Ecto neural progenitor cell (in vitro differentiated cells): ENCODE results near the gene KLC1.

ENCODE experiments used
- DNase-seq: peaks from one replicate; pipeline ENCODE4 v3.0.0-alpha.2; 2018; ENCODE audit warnings: low spot score

The KLC1 gene

GRCh38 chr14:103721334-103722120 lies 92.5 kb downstream of the KLC1 start:
- DNase-seq: no peak

DNA sequence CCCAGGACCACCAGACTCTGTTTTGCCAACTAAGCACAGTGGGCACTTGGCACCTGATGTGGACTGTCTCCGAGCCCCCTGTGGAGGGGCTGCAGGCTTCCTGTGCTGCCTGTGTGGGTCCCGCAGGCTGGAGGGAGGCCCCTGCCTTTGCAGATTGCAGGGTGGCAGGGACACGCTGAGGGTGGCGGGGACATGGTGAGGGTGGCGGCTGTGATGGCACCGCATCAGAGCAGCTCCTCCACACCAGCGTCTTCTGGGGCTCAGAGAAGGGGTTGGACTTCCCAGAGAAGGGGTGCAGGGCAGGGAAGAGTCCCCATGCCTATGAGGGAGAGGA lies 94.7 kb downstream of the KLC1 start:
- no peak for DNase-seq

DNA sequence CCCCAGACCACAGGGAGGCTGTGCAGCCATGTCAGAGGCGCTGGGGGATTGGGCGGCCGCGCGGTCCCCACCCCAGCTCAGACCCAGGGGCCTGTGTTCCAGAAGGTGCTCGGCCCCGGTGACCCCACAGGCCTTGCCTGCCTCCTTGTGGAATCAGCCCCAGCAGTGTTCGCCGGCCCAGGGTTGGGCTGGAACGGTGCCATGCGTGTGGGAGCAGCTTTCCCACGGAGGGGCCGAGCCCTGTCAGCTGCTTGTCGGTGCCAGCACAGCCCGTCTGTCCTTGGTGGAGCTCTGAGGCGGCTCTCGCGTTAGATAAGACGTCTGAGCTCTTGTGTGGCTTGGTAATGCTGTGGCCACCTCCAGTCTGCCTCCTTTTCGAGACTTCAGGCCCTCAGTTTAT lies 95.1 kb downstream of the KLC1 start:
- DNase-seq: no peak

GRCh38 chr14:103725001-103725682 lies 96.1 kb downstream of the KLC1 start:
- no peak for DNase-seq

DNA sequence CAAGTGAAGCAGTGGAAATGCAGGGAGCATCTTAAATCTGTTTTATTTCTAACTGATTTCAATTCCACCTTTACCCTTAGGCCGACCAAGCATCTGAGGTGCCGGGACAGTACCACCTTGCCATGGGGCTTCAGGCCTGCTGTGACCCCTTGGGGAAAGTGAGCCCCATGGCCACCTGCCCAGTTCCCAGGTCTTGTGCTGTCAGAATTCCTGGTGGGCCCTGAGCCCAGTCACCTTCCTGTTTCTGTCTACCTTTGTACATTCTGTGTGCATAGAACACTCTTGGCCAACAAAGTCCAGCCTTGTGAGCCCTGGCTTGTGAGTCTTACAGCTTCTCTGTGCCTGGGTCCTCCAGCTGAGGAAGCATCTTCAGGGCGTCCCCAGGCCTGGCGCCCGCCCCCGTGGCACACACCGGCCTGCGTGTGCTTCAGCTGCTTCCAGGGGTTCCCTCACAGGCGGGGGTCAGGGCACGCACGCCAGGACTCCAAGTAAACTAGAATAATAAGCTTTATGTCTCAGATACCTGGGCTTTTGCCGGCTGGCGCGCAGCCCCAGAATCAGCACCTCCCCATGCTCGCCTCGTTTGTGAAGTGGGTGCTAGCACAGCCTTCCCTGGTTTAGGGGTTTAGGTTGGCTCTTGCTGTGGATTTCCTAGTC lies 96.9 kb downstream of the KLC1 start:
- DNase-seq: no peak

DNA sequence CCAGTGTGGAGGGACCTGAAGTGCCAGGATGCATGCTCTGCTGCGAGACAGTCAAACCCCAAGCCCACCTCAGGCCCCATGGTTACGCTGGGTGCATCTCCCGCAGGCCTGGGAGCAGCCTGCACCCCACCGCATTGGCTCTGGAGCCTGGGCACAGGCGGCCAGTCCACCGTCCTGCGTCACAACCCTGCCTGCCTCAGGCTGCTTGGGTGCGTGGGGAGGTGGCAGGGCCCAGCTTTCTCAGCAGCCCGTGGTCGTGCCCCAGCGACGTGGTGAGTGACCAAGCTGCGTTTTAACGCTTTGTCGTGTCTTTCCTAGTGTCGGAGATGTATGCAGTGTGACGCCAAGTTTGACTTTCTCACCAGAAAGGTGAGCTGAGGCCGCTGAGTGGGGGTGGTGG lies 97.5 kb downstream of the KLC1 start:
- DNase-seq: no peak

DNA sequence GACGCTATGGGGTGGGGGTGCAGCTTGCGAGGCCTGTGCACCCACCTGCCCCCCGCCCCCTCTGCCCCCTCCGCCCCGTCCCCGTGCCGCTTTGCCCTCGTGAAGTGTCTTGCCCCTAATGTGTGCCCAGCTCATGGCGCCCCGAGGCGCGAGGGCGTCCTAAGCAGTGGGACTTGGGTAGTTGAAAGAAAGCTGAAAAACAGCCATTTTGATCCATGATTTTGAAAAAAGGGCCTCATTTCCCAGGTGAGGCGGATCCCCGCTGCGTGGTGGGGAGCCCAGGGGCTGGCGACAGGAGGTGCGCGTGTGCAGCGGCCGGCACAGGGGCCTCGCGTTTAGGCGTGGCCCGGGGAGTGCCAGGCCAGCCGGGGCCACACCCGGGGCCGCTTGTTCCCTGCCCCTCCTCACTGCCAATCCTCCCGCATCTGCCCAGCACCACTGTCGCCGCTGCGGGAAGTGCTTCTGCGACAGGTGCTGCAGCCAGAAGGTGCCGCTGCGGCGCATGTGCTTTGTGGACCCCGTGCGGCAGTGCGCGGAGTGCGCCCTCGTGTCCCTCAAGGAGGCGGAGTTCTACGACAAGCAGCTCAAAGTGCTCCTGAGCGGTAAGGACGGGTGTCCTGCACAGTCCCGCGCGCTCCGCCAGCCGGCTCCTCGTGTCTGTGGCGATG lies 98.4 kb downstream of the KLC1 start:
- no peak for DNase-seq

DNA sequence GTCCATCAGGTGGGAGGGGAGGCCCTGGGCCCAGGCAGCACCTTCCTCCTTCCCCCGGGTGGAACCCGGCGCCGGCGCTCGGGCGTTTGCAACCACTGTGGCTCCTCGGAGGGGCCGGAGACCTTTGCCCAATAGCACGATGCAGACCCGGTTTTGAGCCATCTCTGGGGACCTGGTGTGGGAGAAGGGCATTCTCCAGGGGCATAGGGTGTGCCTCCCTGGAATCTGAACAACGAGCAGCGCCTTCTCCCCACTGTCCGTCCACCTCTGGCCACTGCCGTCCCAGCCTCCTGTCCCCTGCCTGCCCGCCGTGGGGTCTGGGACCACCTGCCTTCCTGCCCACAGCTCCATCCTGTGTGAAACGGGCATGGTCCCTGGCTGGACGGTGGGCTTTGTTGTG lies 99.1 kb downstream of the KLC1 start:
- DNase-seq: no peak

DNA sequence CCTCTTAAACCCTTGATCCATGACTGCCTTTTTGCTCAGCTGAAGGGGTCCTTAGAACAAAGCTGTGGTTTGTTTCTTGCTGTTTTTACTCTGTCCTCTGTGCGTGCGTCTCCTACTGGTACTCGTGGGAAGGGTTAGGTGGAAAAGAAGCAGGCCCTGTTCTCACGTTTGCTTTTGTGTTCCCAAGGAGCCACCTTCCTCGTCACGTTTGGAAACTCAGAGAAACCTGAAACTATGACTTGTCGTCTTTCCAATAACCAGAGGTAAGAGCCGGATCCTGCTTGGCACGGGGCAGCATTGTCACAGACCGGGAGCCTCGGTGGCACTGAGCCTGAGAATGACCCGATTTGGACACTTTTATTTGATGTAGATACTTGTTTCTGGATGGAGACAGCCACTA lies 99.7 kb downstream of the KLC1 start:
- DNase-seq: no peak

GRCh38 chr14:103729496-103730448 lies 100.8 kb downstream of the KLC1 start:
- no peak for DNase-seq

- DNase-seq: no peak
Observed at GRCh38 chr14:103730490-103731035, 101.6 kb downstream of the KLC1 start.

GRCh38 chr14:103731481-103731880 lies 102.5 kb downstream of the KLC1 start:
- DNase-seq: no peak

DNA sequence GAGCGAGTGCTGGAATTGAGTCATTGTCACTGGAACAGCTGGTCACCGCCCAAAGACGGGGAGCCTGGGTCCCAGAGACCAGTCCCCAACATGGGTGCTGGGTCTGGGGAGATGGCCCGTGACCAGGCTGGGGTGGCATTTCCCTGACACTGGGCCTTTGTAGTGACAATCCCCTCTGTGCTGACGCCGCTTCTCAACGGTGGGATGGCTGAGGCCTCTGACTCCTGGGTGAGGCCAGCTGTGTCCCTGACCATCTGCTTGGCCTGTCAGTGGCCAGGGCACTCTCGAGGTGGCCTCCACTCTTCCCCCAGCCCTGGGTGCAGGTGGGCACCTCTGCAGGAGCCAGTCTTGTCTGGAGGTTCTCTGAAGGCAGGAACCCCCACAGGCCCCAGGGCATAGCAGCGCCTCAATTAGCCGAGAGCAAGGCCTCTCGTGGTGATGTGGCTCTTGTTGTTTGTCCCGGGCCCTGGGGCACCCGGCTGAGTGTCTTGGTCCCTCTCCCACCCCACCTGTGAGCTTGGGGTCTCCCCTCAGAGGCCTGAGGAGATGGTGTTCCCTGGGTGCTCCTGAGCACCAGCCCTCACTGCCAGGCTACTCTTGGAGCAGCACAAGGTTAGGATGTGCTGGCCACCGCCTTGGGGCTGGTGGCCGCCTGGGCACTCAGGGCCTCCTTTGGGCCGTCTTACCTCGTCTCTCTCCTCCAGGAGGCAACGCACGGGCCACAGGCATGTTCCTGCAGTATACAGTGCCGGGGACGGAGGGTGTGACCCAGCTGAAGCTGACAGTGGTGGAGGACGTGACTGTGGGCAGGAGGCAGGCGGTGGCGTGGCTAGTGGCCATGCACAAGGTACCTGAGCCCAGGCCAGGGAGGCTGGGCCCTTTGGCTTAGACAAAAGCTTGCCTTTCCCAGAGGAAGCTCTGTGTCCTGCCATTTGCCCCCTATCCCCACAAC lies 103.2 kb downstream of the KLC1 start:
- DNase-seq: no peak

GRCh38 chr14:103732868-103733620 lies 104.0 kb downstream of the KLC1 start:
- DNase-seq: no peak

DNA sequence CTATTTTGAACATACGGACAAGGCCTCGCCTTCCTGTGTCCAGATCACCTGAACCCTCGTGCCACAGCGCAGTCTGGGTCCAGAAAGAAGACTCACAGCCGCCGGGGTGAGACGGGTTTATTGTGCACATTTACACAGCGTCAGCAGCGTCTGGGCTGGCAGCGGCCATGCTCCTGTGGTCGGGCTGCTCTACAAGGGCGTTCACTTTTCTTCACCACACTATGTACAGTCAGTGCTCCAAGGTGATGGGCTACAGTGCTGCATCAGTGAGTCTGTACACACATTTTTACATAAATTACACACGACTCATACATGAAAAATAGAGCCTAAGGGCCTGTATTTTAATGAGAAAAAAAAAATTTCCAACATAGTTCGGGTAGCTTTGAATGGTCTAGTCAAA lies 104.6 kb downstream of the KLC1 start:
- DNase-seq: no peak

- DNase-seq: no peak
Observed at GRCh38 chr14:103734081-103734888, 105.3 kb downstream of the KLC1 start.

DNA sequence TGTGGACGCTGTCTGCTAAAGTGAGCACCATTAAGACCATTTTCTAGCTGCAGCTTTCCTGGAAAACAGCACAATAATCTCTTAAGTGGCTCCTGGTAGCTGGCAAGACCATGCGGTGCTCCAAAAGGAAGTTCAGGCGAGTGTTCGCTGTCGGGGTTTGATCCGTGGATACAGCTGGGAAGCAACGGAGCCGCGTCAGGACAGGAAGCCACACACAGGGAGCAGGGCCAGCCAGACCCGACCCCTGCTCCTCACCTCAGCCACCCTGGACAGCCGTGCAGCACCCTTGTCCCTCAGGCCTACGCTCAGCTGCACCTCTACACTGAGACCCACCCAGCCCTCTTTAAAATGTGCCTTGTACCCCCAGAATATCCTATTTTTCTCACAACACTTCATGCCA lies 106.0 kb downstream of the KLC1 start:
- no peak for DNase-seq

DNA sequence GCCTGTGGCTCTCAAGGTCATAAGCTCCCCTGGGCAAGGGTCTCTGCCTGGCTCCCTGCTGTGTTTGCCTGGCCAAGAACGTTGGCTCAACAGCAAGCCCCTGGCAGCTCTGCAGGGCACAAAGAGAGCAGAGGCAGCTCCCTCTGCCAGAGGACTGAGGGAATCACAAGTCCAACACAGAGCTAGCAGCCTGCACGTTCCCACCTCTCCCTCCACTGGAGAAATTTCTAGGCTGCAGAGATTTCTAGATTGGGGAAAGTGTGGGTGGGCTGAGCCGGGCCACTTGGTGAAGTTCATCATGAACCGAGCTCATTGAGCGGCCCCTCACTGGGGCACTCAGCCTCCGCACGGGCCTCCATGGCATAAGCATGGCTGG lies 106.4 kb downstream of the KLC1 start:
- DNase-seq: no peak
